ENCODE data around the gene ADARB1.

The ADARB1 gene

DNA sequence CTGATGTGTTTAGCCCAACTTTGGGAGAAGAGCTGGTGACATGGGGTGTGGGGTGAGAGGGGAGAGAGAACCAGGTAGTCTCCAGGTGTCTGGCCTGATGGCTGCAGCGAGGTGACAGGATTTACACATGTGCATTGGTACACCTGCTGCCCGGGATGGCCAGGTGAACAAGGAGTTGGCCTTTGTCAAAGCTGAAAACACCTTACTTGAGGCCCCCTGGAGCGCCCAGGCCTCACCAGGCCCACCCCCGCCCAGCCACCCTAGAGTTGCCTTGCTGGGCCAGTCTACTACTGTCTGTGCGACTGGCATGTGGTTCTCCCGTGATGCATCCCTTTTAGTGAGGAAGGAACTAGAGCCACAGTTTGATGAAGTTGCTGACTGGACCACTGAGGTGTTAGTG lies 90.5 kb downstream of the ADARB1 start:
- TF ChIP-seq, protein P1, sequence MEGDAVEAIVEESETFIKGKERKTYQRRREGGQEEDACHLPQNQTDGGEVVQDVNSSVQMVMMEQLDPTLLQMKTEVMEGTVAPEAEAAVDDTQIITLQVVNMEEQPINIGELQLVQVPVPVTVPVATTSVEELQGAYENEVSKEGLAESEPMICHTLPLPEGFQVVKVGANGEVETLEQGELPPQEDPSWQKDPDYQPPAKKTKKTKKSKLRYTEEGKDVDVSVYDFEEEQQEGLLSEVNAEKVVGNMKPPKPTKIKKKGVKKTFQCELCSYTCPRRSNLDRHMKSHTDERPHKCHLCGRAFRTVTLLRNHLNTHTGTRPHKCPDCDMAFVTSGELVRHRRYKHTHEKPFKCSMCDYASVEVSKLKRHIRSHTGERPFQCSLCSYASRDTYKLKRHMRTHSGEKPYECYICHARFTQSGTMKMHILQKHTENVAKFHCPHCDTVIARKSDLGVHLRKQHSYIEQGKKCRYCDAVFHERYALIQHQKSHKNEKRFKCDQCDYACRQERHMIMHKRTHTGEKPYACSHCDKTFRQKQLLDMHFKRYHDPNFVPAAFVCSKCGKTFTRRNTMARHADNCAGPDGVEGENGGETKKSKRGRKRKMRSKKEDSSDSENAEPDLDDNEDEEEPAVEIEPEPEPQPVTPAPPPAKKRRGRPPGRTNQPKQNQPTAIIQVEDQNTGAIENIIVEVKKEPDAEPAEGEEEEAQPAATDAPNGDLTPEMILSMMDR (IDR thresholded peaks at IDR 0.05; ENCODE audit: insufficient read depth, missing control alignments), result no peak
- DNase-seq (ENCODE audit: insufficient read length, low spot score) (no peak), FAIRE-seq (no peak)

DNA sequence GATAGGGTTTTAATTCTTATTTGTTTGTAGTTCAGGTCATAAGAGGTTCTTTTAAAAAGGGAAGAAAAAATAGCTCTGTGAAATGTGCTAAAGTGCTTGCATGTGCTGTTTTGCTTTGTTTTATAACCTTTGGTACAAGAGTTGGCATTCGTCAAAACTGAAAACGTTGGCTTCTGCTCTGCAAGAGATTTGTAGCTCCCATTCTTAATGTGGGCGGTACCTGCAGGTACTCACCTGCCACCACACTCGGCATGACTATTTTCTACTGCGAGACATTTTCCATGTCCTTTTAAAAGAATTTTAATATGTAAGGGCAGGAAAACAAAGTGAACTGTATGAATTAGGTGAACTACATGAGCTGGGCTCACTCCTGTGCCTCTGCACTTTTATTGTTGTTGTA lies 92.6 kb downstream of the ADARB1 start:
- TF ChIP-seq, protein P1 (IDR thresholded peaks at IDR 0.05; ENCODE audit: insufficient read depth, missing control alignments), result no peak
- no peak for FAIRE-seq
- no peak for DNase-seq (ENCODE audit: insufficient read length, low spot score)

DNA sequence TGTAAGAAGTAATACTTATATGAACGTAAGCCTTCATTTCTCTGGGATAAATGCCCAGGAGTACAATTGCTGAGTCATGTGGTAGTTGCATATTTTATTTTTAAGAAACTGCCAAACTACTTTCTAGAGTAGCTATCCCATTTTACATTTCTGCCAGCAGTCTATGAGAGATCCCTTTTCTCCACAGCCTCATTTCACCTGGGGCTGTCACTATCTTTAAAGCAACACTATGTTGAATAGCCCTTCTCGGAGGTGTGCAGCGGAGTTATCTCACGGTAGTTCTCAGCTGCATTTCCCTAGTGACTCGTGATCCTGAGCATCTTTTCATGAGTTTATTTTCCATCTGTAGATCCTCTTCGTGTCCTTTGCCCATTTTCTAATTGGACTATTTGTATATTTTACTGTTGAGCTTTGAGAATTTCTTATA lies 93.4 kb downstream of the ADARB1 start:
- no peak for FAIRE-seq
- DNase-seq (ENCODE audit: insufficient read length, low spot score), result no peak
- TF ChIP-seq, protein P1 (IDR thresholded peaks at IDR 0.05; ENCODE audit: insufficient read depth, missing control alignments), result no peak

DNA sequence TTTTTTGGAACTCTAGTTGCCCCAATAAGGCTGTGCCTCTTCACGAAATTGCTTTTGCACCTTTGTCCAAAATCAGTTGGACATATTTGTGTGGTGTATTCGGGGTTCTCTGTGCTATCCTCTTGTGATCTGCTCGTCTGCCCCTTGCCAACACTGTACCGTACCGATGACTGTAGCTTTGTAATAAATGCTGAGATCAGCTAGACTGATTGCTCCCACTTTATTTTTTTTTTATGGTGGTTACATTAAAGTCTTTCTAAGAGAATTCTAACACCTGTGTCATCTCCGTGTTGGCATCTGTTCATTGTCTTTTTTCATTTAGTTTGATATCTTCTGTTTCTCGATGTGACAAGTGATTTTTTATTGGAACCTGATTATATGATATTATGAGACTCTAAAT lies 94.1 kb downstream of the ADARB1 start:
- FAIRE-seq (no peak), DNase-seq (ENCODE audit: insufficient read length, low spot score) (no peak)
- TF ChIP-seq, protein P1 (IDR thresholded peaks at IDR 0.05; ENCODE audit: insufficient read depth, missing control alignments), result no peak

DNA sequence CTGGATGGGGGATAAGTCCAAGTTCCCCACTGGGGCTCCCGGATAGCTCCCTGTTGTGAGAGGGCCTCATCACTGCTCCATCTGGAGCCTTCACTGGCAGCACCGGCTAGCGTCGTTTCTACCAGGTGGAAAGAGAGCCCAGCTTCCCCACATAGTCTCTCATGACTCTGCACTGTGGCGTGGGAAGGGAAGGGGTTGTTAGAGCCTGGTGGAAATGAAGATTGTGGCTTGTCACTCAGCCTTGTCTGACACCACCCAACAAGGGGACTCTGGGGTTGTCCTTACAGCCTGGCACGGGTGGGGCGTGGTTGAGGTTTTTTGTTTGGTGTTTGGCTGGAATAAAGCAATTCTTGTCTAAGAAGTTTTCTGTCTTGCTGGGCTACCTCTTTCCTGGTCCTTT lies 94.6 kb downstream of the ADARB1 start:
- DNase-seq (ENCODE audit: insufficient read length, low spot score), result no peak
- TF ChIP-seq, protein P1 (IDR thresholded peaks at IDR 0.05; ENCODE audit: insufficient read depth, missing control alignments), result no peak
- no peak for FAIRE-seq

DNA sequence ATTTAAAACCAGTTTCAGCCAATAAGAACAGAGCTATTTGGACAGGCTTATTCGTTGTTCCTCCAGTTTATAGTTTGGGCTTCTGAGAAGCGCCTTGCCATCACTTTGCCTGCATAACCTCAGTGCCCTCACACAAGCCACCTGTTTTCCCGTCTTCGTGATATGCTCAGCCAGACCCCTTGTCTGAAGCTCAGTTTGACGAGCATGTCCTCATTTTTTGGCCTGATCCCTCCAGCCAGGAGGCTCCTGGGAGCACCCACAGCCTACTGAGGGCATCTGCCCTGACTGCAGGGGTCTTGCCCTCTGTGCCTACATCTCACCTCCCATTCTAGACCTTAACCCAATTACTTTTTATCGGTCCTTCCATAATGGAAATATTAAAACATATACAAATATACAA lies 95.3 kb downstream of the ADARB1 start:
- TF ChIP-seq, protein P1 (IDR thresholded peaks at IDR 0.05; ENCODE audit: insufficient read depth, missing control alignments), result no peak
- no peak for DNase-seq (ENCODE audit: insufficient read length, low spot score)
- no peak for FAIRE-seq

DNA sequence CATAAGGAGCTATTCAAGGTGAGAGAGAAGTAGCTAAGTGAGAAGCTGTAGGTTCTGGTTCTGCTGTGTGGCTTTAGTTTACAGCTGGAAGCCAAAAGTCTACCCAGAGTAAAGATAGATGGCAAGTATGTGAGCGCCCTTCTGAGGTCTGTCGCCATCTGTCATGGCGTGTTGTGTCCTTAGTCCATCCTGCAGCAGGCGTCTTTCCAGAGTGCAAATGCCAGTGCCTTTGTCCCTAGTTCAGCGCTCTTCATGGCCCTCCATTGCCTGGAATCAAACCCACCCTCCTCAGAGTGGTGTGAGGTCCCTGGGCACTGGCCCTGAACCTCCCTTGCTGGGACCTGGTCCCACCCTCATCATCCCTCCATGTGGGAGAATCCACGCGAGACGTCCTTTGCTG lies 96.6 kb downstream of the ADARB1 start:
- FAIRE-seq (no peak), DNase-seq (ENCODE audit: insufficient read length, low spot score) (no peak)
- TF ChIP-seq, protein P1 (IDR thresholded peaks at IDR 0.05; ENCODE audit: insufficient read depth, missing control alignments), result no peak
